ENCODE results near the gene SNTN. TPM values are rescaled to one million over a fixed set of nuclear protein-coding genes. Genes with fewer than 3 reads are reported as not detected.

The SNTN gene
- total and polyA plus RNA-seq, 9 of the 15 experiments (the other 6 are each of a cell fraction or from before 2014, with no cell fraction given), result not detected

DNA sequence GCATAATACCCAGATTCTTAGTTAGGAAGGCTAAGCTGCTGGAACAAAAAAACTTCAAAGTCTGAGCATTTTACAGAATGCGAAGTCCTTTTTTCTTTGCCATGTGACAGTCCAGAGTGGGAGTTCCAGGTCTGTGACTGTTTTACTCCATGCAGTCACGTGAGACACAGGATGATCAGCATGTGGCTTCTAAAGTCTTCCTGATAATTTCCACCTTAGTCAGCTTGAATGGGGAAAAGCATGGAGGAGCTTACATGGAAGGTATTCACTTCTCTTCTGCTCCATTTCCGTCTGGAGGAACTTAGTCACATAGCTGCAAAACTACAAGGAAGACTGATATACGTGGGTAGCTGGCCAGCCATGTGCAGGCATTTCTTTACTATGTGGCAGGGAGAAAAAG, 1.7 kb downstream of the SNTN start:
- ChIA-PET POLR2A (interaction anchor here (0.6 kb wide), 1 partner anchor 28 kb away, joined by 3 read pairs; no protein-coding TSS in a partner anchor), CTCF (ENCODE audit: low intra/inter-chr PET ratio) (no interaction called here)
- DNase-seq (ENCODE audit: extremely low read depth in 1 of 4, low spot score in 3 of 4), result no peak
- no peaks in the 10 kb centered on the region for H4K20me1 ChIP-seq (replicated peaks; ENCODE audit: control insufficient read depth, insufficient read depth, low read length)
- H3K79me2 ChIP-seq (ENCODE audit: control insufficient read depth, insufficient read depth, low read length), result no peaks in the 10 kb centered on the region
- no peak for FAIRE-seq
- no peaks in the 10 kb centered on the region for H3K4me1 ChIP-seq (replicated peaks in 1 of 2; ENCODE audit: control insufficient read depth in 2 of 2, insufficient read depth in 2 of 2, low read length in 2 of 2)
- H3K9me3 ChIP-seq (replicated peaks; ENCODE audit: control insufficient read depth, insufficient read depth, low read depth, low read length), result no peaks in the 10 kb centered on the region
- no peaks in the 10 kb centered on the region for H3K36me3 ChIP-seq (ENCODE audit: control insufficient read depth, insufficient read depth, low read length)
- no peak for ATAC-seq
- H3K27me3 ChIP-seq (ENCODE audit: control insufficient read depth in 2 of 2, insufficient read depth in 2 of 2, low read length in 2 of 2), result no peaks in the 10 kb centered on the region
- no peak overlapping the region for H3K4me3 ChIP-seq
- in situ Hi-C loops (cut with MboI) (no loop called here), intact Hi-C loops (cut with micrococcal nuclease) (no loop called here)
- 4% methylated on average over 3 of the region's 4 CpGs for WGBS (ENCODE audit: insufficient coverage, low coverage, missing lambda C conversion rate)
- BruUV-seq (replicated peaks), result no TSS peak
- H3K27ac ChIP-seq (ENCODE audit: extremely low read depth, low read depth, low read length), result no peak overlapping the region
- TF ChIP-seq GATAD2B (IDR thresholded peaks at IDR 0.05; ENCODE audit: borderline replicate concordance) (no peak), GTF2A2 (tag; IDR thresholded peaks at IDR 0.05) (no peak), ZZZ3 (IDR thresholded peaks at IDR 0.05) (no peak), TAF15 (IDR thresholded peaks at IDR 0.05; ENCODE audit: low read depth, low read length) (no peak), ELF2 (CRISPR knock-in tag; IDR thresholded peaks at IDR 0.05) (no peak), SMARCB1 (IDR thresholded peaks at IDR 0.05; ENCODE audit: insufficient read length, low read depth) (no peak), RAD51 (IDR thresholded peaks at IDR 0.05; ENCODE audit: borderline replicate concordance, low read depth) (no peak), ZNF134 (CRISPR knock-in tag; conservative IDR thresholded peaks at IDR 0.05) (no peak), TAF9B (IDR thresholded peaks at IDR 0.05; ENCODE audit: partially characterized antibody) (no peak), C11orf30 (IDR thresholded peaks at IDR 0.05; ENCODE audit: low read depth) (no peak), TARDBP (IDR thresholded peaks at IDR 0.05) (no peak), STAT5A (IDR thresholded peaks at IDR 0.05; ENCODE audit: borderline replicate concordance, low read length) (no peak), ZNF253 (CRISPR knock-in tag; conservative IDR thresholded peaks at IDR 0.05) (no peak)
- TF ChIP-seq, protein P1, sequence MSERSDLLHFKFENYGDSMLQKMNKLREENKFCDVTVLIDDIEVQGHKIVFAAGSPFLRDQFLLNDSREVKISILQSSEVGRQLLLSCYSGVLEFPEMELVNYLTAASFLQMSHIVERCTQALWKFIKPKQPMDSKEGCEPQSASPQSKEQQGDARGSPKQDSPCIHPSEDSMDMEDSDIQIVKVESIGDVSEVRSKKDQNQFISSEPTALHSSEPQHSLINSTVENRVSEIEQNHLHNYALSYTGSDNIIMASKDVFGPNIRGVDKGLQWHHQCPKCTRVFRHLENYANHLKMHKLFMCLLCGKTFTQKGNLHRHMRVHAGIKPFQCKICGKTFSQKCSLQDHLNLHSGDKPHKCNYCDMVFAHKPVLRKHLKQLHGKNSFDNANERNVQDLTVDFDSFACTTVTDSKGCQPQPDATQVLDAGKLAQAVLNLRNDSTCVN (CRISPR knock-in tag; IDR thresholded peaks at IDR 0.05), result no peak
- TF ChIP-seq, protein P2, sequence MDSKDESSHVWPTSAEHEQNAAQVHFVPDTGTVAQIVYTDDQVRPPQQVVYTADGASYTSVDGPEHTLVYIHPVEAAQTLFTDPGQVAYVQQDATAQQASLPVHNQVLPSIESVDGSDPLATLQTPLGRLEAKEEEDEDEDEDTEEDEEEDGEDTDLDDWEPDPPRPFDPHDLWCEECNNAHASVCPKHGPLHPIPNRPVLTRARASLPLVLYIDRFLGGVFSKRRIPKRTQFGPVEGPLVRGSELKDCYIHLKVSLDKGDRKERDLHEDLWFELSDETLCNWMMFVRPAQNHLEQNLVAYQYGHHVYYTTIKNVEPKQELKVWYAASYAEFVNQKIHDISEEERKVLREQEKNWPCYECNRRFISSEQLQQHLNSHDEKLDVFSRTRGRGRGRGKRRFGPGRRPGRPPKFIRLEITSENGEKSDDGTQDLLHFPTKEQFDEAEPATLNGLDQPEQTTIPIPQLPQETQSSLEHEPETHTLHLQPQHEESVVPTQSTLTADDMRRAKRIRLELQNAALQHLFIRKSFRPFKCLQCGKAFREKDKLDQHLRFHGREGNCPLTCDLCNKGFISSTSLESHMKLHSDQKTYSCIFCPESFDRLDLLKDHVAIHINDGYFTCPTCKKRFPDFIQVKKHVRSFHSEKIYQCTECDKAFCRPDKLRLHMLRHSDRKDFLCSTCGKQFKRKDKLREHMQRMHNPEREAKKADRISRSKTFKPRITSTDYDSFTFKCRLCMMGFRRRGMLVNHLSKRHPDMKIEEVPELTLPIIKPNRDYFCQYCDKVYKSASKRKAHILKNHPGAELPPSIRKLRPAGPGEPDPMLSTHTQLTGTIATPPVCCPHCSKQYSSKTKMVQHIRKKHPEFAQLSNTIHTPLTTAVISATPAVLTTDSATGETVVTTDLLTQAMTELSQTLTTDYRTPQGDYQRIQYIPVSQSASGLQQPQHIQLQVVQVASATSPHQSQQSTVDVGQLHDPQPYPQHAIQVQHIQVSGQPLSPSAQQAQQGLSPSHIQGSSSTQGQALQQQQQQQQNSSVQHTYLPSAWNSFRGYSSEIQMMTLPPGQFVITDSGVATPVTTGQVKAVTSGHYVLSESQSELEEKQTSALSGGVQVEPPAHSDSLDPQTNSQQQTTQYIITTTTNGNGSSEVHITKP (IDR thresholded peaks at IDR 0.05; ENCODE audit: partially characterized antibody), result no peak
- TF ChIP-seq, protein P3, sequence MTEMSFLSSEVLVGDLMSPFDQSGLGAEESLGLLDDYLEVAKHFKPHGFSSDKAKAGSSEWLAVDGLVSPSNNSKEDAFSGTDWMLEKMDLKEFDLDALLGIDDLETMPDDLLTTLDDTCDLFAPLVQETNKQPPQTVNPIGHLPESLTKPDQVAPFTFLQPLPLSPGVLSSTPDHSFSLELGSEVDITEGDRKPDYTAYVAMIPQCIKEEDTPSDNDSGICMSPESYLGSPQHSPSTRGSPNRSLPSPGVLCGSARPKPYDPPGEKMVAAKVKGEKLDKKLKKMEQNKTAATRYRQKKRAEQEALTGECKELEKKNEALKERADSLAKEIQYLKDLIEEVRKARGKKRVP (CRISPR knock-in tag; IDR thresholded peaks at IDR 0.05), result no peak
- TF ChIP-seq, protein P4, sequence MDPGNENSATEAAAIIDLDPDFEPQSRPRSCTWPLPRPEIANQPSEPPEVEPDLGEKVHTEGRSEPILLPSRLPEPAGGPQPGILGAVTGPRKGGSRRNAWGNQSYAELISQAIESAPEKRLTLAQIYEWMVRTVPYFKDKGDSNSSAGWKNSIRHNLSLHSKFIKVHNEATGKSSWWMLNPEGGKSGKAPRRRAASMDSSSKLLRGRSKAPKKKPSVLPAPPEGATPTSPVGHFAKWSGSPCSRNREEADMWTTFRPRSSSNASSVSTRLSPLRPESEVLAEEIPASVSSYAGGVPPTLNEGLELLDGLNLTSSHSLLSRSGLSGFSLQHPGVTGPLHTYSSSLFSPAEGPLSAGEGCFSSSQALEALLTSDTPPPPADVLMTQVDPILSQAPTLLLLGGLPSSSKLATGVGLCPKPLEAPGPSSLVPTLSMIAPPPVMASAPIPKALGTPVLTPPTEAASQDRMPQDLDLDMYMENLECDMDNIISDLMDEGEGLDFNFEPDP (CRISPR knock-in tag; IDR thresholded peaks at IDR 0.05), result no peak
- H3K9ac ChIP-seq (ENCODE audit: insufficient read depth in 1 of 2, low read depth in 2 of 2, low read length in 2 of 2), result no peak overlapping the region
- H2AFZ ChIP-seq (ENCODE audit: low read depth, low read length), result no peak overlapping the region
- no peaks in the 10 kb centered on the region for H3K9me1 ChIP-seq (ENCODE audit: control insufficient read depth, insufficient read depth, low read length)
- no peak overlapping the region for H3K4me2 ChIP-seq (ENCODE audit: insufficient read depth, low read length)

All from K562 (cell line).